HG02973 (cell line): ENCODE results near the gene G6PD.
"Not testable (repeated sequence)": the region's sequence is repeated elsewhere in the genome, so short reads cannot be mapped to it uniquely, and the experiment has no call there.

ENCODE experiments used
- ATAC-seq: cut with Tn5 transposase; IDR thresholded peaks from one replicate; pipeline ENCODE4 v1.9.1; 2021; ENCODE audit warnings: moderate library complexity; ENCODE audit not compliant: unreplicated experiment

G6PD gene

DNA sequence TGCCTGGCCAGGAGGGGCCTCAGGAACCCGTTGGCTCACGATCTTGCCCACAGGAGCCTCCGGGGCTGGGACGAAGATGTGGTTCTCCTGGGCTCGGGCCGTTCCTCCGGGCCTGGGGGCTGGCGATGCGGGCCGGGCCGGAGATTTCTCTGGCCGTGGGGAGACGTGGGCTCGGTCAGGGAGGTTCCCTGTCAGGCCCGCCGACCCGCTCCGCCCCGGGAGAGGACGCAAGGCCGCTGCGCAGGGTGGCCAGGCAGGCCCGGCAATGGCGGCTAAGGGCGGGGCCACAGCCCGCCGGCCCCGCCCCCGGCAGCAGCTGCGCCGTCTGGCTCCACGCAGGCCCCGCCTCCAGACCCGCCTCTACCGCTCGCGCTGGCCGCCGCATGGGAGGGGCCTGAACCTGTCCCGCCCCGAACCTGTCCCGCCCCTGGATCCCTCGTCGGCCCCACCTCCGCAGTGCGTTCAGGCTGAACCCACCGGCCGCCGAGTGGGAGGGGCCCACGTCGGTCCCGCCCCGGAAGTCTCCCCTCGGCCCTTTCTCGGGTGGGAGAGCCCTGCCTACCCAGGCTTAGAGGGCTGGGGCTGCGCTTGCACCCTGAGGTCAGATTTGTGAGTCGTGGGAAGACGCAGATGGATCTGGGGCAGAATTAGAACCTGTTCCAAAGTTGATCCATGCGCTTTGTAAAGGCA lies 30.5 kb downstream of the G6PD start, which contains the start of gene FAM3A:
TSS of gene FAM3A (minus strand) at position 267 of the 690 bp plus-strand sequence. CDS start 460 bp downstream, outside the sequence.
- ATAC-seq, result peak; percentile 91

DNA sequence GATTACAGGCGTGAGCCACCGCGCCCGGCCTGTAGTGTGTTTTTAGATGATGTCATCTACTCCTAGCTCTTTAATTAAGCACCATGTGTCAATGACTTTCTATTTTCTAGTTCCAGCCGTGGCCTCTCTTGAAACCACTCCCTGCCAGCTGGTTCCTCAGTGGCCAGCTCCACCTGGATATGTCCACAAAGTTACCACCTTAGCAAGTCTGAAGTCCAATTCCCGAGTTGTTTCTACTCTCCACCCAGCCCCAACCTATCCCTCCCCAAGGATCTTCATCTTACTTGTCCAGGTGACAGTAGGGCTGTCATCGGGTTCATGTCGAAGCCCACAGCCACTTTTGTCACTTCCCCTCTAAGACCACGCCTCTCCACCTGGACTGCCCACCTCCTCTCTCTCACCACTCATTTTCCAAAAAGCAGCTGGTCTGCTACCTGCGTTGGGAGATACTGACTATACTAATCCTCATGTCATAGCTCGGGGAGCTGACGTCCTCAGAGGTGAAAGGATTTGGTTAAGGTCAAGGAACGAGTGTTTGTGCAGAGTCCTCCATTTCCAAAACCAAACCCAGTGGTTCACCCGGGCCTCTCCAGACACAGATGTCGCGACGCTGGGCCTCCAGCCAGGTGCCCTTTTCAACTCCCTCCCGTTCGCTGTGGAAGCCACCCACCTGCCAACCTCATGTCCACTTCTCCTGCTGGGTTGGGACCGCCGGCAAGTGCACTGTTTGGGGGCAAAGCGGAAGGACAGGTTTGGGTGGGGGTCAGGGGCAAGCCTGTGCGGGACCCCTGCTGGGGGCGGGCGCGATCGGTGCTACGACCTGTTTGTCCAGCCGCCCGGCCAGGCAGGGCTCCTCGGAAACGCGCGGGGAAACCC lies 31.3 kb downstream of the G6PD start:
- peak; percentile 35 for ATAC-seq

- ATAC-seq, result no peak
Measured at GRCh38 chrX:154513716-154514115, 32.9 kb downstream of the G6PD start.

GRCh38 chrX:154512879-154513553 lies 33.6 kb downstream of the G6PD start:
- no peak for ATAC-seq

GRCh38 chrX:154511761-154512160 lies 34.9 kb downstream of the G6PD start:
- ATAC-seq, result no peak

GRCh38 chrX:154509455-154509854 lies 37.2 kb downstream of the G6PD start:
- ATAC-seq, result no peak

GRCh38 chrX:154508384-154508745 lies 38.3 kb downstream of the G6PD start:
- no peak for ATAC-seq

DNA sequence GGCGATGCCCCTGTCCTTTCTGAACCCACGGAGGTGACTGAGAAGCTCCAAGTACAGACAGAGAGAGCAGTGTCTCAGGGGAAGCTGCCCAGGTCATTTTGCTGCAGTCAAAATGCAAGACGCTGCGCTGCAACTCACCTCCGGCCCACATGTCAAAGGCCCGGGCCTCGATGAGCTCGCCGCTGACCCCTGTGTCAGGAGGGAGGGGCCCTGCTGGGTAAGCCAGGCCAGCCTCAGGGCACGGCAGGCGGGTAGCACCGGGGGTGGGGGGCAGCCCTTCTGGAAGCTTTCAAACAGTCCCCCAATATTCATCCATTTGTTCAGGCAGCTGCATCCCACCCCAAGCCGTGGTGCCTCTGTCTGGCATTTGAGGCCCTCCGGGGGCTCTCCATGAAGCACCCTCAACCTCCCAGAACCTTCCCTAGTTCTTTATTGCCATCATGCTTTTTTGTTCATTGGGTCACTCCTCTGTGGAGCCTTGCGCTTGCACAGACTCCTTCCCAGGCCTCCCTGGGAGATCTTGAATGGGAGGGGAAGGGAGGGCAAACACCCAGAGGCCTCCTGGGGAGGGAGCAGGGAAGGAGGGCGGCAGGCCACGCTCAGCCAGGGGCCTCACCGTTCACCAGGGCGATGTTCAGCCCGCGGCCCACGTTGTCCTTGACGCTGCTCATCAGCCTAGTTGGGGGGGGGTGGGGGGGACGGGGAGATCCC lies 38.8 kb downstream of the G6PD start:
- no peak for ATAC-seq

- ATAC-seq, result no peak
Measured at GRCh38 chrX:154506483-154507332, 39.9 kb downstream of the G6PD start.

GRCh38 chrX:154505734-154506133 lies 40.9 kb downstream of the G6PD start:
- ATAC-seq, result no peak

GRCh38 chrX:154502989-154503388 lies 43.7 kb downstream of the G6PD start:
- no peak for ATAC-seq

DNA sequence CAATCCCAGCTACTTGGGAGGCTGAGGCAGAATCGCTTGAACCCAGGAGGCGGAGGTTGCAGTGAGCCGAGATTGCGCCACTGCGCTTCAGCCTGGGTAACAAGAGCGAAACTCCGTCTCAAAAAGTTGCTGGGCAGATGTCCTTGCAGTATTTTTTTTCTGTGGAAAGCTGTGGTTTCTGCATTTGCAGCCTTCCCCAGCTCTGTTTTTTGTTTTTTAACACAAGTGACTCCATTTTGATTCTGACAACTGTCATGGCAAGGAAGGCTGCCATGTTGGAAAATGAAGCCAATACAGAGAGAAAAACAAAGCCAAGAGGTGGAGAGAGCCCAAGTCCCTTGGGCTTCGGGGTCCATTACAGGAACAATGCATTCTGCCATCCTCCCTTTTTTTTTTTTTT lies 44.5 kb downstream of the G6PD start:
- ATAC-seq, result no peak

DNA sequence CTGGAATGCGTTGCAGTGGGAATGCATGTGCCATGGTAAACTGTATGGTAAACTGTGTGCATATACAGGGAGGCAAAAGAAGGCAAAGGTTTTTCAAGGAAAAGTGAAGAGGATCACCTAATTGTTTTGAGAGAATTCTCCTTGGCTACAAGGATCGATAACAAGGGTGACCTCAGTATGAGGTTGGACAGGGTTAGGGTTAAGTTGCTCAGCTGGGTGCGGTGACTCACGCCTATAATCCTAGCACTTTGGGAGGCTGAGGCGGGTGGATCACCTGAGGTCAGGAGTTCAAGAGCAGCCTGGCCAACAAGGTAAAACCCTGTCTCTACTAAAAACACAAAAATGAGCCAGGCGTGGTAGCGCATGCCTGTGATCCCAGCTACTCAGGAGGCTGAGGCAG lies 45.2 kb downstream of the G6PD start:
- not testable (repeated sequence) for ATAC-seq

DNA sequence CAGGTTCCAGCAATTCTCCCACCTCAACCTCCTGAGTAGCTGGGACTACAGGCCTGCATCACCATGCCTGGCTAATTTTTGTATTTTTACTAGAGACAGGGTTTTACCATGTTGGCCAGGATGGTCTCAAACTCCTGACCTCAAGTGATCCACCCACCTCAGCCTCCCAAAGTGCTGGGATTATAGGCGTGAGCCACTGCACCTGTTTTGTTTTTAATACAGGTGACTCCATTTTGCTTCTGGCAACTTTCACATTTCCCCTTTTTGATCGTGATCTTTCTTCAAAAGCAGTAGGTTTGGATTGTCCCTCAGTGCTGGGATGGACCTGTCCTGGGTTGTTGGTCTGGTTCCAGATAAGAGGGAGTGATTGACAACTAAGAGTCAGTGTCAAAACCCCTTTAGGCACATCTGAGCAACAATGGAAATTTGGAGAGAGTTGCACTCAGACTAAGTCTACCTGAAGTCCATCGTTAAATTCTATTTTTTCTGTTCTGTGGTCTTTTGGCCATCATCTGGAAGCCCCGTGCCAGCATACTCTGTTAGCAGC lies 50.0 kb downstream of the G6PD start:
- not testable (repeated sequence) for ATAC-seq

- no peak for ATAC-seq
Measured at GRCh38 chrX:154495472-154495922, 51.1 kb downstream of the G6PD start.

DNA sequence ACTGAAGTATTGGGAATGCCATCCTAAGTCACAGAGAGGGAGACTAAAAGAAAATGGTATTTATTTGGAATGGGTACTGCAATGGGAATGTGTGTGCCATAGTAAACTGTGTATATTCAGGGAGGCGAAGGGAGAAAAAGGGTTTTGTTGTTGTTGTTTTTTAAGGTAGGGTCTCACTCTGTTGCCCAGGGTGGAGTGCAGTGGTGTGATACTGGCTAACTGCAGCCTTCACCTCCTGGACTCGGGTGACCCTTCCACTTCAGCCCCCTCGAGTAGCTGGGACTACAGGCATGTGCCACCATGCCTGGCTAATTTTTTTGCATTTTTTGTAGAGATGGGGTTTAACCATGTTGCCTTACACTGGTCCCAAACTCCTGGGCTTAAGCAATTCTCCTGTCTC lies 51.9 kb downstream of the G6PD start:
- ATAC-seq, result no peak

DNA sequence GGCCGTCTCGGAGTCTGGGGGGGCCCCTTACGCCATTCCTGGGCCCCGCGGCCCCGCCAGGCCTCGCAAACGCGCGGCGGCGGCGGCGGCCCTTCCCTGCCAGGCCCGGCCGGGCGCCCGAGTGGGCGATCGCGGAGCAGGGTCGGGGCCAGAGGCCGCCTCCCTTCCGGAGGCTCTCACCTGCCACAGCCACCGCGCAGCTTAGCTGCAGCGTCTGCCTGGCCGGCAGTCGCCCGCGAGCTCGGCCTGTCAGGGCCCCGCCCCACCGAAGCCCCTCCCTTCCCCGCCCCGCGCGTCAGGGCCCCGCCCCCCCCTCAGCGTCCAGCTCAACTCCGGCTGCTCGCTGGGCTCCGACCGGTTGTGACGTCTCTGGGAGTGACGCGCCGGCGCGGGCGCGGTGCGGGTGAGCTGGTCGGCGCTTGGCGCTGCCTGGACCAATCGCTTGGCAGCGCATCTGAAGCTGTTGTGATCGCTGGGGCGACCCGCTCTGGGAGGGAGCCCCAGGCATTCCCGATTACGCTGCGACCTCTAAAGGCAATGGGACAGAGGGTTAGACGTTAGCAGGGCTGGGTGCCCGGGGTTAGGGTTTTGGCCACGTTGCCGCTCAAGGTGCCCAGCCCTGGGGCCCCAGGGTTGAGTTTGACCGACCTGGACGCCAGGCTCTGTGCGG lies 56.1 kb downstream of the G6PD start, which contains the start of gene SLC10A3:
TSS of gene SLC10A3 (minus strand) at position 216 of the 670 bp plus-strand sequence. CDS start 1,689 bp downstream, outside the sequence.
- peak; percentile 75 for ATAC-seq

DNA sequence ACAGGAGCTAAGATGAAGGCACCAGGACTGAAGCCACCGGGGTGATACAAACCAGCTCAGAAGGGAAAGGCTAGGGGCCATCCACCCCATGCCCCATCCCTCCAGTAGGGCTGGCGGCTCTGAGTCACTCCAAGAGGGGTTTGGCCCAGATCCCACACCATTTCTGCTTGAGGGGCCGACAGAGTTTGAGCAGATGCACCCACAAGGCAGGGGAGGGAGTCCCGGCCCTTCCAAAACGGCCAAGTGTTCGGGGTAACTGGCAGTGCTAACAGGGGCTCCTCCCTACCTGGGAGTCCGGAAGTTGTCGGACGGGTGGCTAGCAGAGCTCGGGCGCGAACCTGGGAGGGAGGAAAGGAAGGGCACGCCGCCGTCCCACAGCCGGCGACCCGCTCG lies 56.6 kb downstream of the G6PD start:
- peak; percentile 23 for ATAC-seq

DNA sequence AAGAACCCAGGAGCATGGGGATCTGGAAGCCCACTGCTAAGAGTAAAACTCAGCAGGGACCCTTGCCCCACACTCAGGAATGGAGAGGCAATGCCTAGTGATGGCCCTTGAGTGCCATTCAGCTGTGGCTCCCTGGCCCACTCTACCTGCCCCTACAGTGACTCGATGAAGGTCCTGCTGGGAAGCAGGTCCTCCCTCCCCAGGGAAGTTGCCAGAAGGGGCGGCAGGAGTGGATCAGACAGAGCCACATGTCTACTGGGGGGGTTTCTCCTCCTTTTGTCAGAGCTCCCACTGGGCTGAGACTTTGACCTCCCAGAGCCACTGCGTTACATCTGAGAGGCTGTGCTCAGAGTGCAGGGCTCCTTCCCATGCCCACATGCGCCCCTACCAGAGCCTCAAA lies 57.5 kb downstream of the G6PD start:
- ATAC-seq, result no peak
